ENCODE data around the gene DYRK1A.

Gene DYRK1A

DNA sequence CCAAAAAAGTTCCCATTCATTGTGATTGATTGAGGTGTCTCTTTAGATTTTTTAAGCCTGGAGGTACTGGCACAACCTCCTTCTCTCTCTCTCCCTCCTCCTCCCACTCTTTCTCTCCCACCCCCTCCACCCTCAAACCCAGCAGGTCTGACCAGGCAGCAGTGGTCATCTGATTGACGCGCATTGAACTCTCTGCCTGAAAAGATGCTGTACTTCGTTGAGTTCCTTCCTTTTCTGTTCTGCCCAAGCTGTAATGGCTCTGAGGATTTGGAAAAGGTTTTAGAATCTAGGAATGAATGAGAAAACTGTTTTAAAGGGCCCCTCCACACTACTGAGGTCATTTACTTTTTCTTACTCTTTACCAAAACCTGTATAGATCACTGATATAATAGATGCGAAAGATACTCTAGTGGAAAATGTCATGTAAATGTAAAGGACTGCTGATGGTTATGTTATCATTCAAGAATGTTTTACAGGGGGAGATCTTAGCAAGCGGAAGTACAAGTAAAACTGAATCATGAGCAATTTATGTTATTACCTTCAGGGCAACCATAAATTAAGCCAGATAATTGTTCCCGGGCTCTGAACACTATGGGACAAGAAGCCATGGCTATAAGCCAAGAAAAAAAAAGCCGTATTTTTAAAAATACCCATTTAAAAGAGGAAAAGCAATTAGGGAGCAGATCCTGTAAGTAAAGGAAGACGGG lies 25.2 kb upstream of the DYRK1A start:
- TF ChIP-seq, protein P1, sequence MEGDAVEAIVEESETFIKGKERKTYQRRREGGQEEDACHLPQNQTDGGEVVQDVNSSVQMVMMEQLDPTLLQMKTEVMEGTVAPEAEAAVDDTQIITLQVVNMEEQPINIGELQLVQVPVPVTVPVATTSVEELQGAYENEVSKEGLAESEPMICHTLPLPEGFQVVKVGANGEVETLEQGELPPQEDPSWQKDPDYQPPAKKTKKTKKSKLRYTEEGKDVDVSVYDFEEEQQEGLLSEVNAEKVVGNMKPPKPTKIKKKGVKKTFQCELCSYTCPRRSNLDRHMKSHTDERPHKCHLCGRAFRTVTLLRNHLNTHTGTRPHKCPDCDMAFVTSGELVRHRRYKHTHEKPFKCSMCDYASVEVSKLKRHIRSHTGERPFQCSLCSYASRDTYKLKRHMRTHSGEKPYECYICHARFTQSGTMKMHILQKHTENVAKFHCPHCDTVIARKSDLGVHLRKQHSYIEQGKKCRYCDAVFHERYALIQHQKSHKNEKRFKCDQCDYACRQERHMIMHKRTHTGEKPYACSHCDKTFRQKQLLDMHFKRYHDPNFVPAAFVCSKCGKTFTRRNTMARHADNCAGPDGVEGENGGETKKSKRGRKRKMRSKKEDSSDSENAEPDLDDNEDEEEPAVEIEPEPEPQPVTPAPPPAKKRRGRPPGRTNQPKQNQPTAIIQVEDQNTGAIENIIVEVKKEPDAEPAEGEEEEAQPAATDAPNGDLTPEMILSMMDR (IDR thresholded peaks at IDR 0.05; ENCODE audit: low read depth, low read length), result no peak
- TF ChIP-seq MYC (IDR thresholded peaks at IDR 0.05; ENCODE audit: low read depth, low read length), result no peak
- TF ChIP-seq POLR2A (IDR thresholded peaks at IDR 0.05; ENCODE audit: extremely low read depth, insufficient read length), result no peak
- TF ChIP-seq, protein P2, sequence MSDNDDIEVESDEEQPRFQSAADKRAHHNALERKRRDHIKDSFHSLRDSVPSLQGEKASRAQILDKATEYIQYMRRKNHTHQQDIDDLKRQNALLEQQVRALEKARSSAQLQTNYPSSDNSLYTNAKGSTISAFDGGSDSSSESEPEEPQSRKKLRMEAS (IDR thresholded peaks at IDR 0.05; ENCODE audit: low read depth, low read length), result no peak
- DNase-seq (ENCODE audit: low read depth), result no peak
- H3K4me3 ChIP-seq (ENCODE audit: low read depth, low read length), result no peak overlapping the region

DNA sequence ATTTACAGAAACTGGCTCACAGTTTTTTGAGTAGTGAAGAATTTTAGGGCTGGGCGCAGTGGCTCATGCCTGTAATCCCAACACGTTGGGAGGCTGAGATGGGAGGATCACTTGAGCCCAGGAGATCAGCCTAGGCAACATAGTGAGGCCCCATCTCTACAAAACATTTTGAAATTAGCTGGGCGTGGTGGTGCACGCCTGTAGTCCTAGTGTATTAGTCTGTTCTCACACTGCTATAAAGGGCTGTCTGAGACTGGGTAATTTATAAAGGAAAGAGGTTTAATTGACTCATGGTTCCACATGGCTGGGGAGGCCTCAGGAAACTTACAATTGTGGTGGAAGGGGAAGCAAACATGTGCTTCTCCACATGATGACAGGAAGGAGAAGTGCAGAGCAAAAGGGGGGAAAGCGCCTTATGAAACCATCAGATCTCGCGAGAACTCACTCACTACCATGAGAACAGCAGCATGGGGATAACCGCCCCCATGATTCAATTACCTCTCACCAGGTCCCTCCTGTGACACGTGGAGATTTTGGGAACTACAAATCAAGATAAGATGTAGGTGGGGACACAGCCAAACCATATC lies 24.4 kb upstream of the DYRK1A start:
- no peak overlapping the region for H3K4me3 ChIP-seq (ENCODE audit: low read depth, low read length)
- DNase-seq (ENCODE audit: low read depth), result peak; percentile 35
- TF ChIP-seq, protein P1 (IDR thresholded peaks at IDR 0.05; ENCODE audit: low read depth, low read length), result no peak
- TF ChIP-seq MYC (IDR thresholded peaks at IDR 0.05; ENCODE audit: low read depth, low read length) (no peak), POLR2A (IDR thresholded peaks at IDR 0.05; ENCODE audit: extremely low read depth, insufficient read length) (no peak)
- TF ChIP-seq, protein P2 (IDR thresholded peaks at IDR 0.05; ENCODE audit: low read depth, low read length), result no peak

DNA sequence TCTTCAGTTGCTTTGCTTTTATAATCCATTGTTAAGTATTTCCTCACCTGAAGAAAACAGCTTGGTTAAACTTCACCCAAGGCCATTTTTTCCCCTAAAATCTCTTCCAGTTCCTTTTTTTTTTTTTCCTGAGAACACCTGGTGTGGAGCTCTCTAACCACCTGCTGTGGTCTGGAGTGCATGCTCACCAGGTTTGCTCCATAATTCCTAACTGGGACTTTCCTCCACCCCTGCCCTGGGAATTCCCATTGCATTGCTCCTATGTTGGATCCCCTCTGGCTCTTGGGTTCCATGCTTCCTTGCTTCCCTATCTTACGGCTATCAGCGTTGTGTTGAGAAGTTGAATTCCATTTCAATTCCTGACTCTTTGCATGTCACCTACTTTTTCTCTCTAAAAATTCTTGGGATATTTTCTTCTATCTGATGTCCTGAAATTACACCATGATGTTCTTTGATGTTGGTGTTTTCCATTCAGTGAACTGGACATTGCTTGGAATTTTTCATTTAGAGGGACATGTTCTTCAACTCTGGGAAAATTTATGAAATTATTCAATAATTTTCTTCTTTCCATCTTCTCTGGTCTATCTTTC lies 19.6 kb upstream of the DYRK1A start:
- TF ChIP-seq MYC (IDR thresholded peaks at IDR 0.05; ENCODE audit: low read depth, low read length), result no peak
- TF ChIP-seq, protein P2 (IDR thresholded peaks at IDR 0.05; ENCODE audit: low read depth, low read length), result no peak
- no peak for TF ChIP-seq POLR2A (IDR thresholded peaks at IDR 0.05; ENCODE audit: extremely low read depth, insufficient read length)
- TF ChIP-seq, protein P1 (IDR thresholded peaks at IDR 0.05; ENCODE audit: low read depth, low read length), result no peak
- H3K4me3 ChIP-seq (ENCODE audit: low read depth, low read length), result no peak overlapping the region
- no peak for DNase-seq (ENCODE audit: low read depth)

DNA sequence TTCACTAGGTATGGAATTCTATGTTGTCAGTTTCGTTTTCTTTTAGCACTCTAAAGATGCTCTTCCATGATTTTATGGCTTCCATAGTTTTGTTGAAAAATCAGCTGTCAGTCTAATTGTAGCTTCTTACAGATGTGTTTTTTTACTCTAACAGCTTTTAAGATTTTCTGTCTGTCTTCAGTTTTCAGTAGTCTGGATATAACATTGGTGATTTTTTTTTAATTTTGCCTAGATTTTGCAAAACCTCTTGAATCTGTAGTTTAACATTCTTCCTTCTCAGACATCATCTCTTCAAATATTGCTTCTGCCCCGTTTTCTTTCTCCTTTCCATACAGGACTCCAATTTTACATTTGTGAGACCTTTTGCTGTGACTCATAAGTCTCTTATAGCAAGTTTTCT lies 17.9 kb upstream of the DYRK1A start:
- no peak for TF ChIP-seq MYC (IDR thresholded peaks at IDR 0.05; ENCODE audit: low read depth, low read length)
- TF ChIP-seq POLR2A (IDR thresholded peaks at IDR 0.05; ENCODE audit: extremely low read depth, insufficient read length), result no peak
- TF ChIP-seq, protein P1 (IDR thresholded peaks at IDR 0.05; ENCODE audit: low read depth, low read length), result no peak
- TF ChIP-seq, protein P2 (IDR thresholded peaks at IDR 0.05; ENCODE audit: low read depth, low read length), result no peak
- H3K4me3 ChIP-seq (ENCODE audit: low read depth, low read length), result no peak overlapping the region
- peak; percentile 23 for DNase-seq (ENCODE audit: low read depth)

DNA sequence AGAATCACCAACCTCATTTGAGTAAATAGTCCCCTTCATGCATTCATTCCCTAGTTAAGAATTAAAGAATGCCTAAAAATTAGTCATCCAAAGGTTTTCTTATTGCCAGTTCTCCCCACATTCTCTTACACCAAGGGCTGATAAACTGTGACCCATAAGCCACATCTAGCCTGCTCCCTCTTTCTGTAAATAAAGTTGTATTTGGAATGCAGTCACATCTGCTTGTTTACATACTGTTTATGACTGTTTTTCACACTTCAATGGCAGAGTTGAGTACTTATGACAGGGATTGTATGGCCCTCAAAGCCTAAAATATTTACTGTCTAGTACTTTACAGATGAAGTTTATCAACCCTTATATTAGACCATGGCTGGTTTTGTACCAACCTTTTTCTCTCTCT lies 16.1 kb upstream of the DYRK1A start:
- no peak overlapping the region for H3K4me3 ChIP-seq (ENCODE audit: low read depth, low read length)
- TF ChIP-seq MYC (IDR thresholded peaks at IDR 0.05; ENCODE audit: low read depth, low read length) (no peak), POLR2A (IDR thresholded peaks at IDR 0.05; ENCODE audit: extremely low read depth, insufficient read length) (no peak)
- TF ChIP-seq, protein P2 (IDR thresholded peaks at IDR 0.05; ENCODE audit: low read depth, low read length), result no peak
- TF ChIP-seq, protein P1 (IDR thresholded peaks at IDR 0.05; ENCODE audit: low read depth, low read length), result no peak
- DNase-seq (ENCODE audit: low read depth), result no peak

Measured in NB4 (cell line).